Measurements from ENCODE around the gene MRPL4. TPM values are rescaled to one million over a fixed set of nuclear protein-coding genes. Genes with fewer than 3 reads are reported as not detected.

The MRPL4 gene
- total and polyA plus RNA-seq, 2 experiments from 2014 or later: 92.0 to 171 TPM

DNA sequence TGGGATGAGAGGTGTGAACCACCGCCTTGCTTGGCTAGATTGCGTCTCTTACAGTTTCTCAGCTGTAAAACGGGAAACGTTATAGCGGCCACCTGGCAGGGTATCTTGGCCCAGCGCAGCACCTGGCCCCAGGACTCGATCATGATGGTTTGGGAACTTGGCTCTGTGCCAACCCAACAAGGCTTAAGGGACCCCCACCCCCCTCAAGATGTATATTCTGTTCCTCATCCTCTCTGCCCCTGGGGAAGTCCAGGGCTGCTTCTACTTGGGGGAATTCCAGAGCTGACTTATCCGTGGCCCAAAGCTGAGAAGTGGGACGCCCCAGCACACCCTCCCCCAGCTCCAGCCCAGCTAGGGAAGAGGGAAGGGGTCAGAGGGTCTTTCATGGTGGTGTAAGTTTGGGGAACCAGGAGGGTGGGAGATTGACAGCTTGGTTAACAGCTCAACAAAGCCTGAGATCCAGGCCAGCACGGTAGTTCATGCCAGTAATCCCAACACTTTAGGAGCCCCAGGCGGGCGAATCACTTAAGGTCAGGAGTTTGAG lies 19.6 kb downstream of the MRPL4 start (continued):
- TF ChIP-seq, protein P1, sequence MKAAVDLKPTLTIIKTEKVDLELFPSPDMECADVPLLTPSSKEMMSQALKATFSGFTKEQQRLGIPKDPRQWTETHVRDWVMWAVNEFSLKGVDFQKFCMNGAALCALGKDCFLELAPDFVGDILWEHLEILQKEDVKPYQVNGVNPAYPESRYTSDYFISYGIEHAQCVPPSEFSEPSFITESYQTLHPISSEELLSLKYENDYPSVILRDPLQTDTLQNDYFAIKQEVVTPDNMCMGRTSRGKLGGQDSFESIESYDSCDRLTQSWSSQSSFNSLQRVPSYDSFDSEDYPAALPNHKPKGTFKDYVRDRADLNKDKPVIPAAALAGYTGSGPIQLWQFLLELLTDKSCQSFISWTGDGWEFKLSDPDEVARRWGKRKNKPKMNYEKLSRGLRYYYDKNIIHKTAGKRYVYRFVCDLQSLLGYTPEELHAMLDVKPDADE (IDR thresholded peaks at IDR 0.05): no peak
- no peak for TF ChIP-seq ZNF114 (CRISPR knock-in tag; IDR thresholded peaks at IDR 0.05)
- no peak for TF ChIP-seq CREB1 (CRISPR knock-in tag; IDR thresholded peaks at IDR 0.05; ENCODE audit: low read depth)

DNA sequence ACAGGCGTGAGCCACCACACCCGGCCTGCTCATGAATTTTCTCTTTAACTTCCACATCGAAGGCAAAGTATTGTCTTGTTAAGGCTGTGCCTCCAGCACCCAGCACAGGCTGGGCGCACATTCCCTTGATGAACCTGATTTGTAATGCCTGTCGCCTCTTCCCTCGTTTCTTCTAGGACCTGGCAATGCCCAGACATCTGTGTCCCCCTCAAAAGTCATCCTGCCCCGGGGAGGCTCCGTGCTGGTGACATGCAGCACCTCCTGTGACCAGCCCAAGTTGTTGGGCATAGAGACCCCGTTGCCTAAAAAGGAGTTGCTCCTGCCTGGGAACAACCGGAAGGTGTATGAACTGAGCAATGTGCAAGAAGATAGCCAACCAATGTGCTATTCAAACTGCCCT lies 22.6 kb downstream of the MRPL4 start:
- peaks cover 4% of the 10 kb centered on the region; the same call in 1 of the 2 replicates for H3K4me1 ChIP-seq (ENCODE audit: insufficient read depth)
- Mint-ChIP-seq H3K4me3 (no peak overlapping the region), H3K9me3 (no peaks in the 10 kb centered on the region), H3K27me3 (ENCODE audit: insufficient read depth, low read depth, poor library complexity) (peaks cover 30% of the 10 kb centered on the region), H3K27ac (no peak overlapping the region), H3K4me1 (peaks cover 4% of the 10 kb centered on the region; the same call in 2 of the 3 replicates), H3K36me3 (ENCODE audit: low read depth) (peaks cover 4% of the 10 kb centered on the region; the same call in 1 of the 3 replicates)
- no peaks in the 10 kb centered on the region for H3K36me3 ChIP-seq (ENCODE audit: insufficient read depth)
- no peak for DNase-seq (ENCODE audit: low spot score)
- no peak for ATAC-seq
- TF ChIP-seq ZNF114 (CRISPR knock-in tag; IDR thresholded peaks at IDR 0.05) (no peak), STAT1 (IDR thresholded peaks at IDR 0.05; ENCODE audit: unreplicated experiment) (no peak), JUNB (IDR thresholded peaks at IDR 0.05; ENCODE audit: unreplicated experiment) (no peak), POLR2AphosphoS5 (IDR thresholded peaks at IDR 0.05; ENCODE audit: low read depth) (no peak), CREB1 (CRISPR knock-in tag; IDR thresholded peaks at IDR 0.05; ENCODE audit: low read depth) (no peak), ZNF331 (CRISPR knock-in tag; IDR thresholded peaks at IDR 0.05; ENCODE audit: low read depth) (no peak)
- TF ChIP-seq, protein P1 (IDR thresholded peaks at IDR 0.05): no peak
- no peak overlapping the region for H3K4me3 ChIP-seq
- peaks cover 6% of the 10 kb centered on the region; the same call in 1 of the 2 replicates for H4K20me1 ChIP-seq (replicated peaks; ENCODE audit: insufficient read depth)
- no peak overlapping the region for H3K27ac ChIP-seq (ENCODE audit: low read depth)
- no peaks in the 10 kb centered on the region for H3K79me2 ChIP-seq (replicated peaks; ENCODE audit: insufficient read depth)
- no peak overlapping the region for H2AFZ ChIP-seq
- peaks cover 34% of the 10 kb centered on the region for H3K27me3 ChIP-seq (ENCODE audit: insufficient read depth)
- no peaks in the 10 kb centered on the region for H3K9me2 ChIP-seq (ENCODE audit: insufficient read depth)
- H3K4me2 ChIP-seq: no peak overlapping the region
- H3F3A ChIP-seq (replicated peaks; ENCODE audit: low read depth): peaks cover 13% of the 10 kb centered on the region; the same call in 1 of the 2 replicates

DNA sequence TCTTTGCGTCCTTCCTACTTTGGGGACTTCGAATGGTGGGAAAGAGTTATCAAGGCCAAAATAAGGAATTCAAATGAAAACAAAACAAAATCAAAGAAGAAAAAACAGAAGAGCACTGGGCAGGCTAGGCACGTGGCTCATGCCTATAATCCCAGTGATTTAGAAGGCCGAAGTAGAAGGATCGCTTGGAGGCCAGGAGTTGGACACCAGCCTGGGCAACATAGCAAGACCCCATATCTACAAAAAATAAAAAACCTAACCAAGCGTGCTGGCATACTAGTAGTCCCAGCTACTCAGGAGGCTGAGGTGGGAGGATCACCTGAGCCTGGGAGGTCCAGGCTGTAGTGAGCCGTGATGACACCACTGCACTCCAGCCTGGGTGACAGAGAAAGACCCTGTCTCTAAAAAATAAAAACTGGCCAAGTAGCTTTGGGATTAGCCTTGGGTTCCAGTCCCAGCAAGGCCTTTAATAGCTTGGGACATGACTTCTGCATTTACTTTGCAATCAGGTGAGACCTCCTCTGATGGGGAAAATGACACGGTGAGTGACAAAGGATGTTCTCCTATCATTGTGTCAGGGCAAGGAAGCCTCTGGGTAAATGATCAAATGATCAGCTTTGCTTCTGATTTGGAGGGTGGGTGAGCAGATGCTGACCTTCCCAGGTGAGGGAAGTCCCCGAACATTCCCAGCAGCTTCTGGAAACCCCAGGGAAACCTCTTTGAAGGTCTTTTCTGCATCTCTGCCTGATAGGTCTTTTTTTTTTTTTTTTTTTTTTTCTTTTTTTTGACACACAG lies 26.0 kb downstream of the MRPL4 start:
- H3K27me3 Mint-ChIP-seq (ENCODE audit: insufficient read depth, low read depth, poor library complexity): peaks cover 5% of the 10 kb centered on the region
- peaks cover 4% of the 10 kb centered on the region; the same call in 1 of the 3 replicates for H3K36me3 Mint-ChIP-seq (ENCODE audit: low read depth)
- H3K4me3 Mint-ChIP-seq: no peak overlapping the region
- H3K9me3 Mint-ChIP-seq: no peaks in the 10 kb centered on the region
- 0 out of 3 replicates have a peak, but pooled peaks cover under 1% of the 10 kb centered on the region for H3K4me1 Mint-ChIP-seq
- DNase-seq (ENCODE audit: low spot score) (no peak), ATAC-seq (no peak)
- H3K36me3 ChIP-seq (ENCODE audit: insufficient read depth): no peaks in the 10 kb centered on the region
- no peak overlapping the region for H2AFZ ChIP-seq
- H4K20me1 ChIP-seq (replicated peaks; ENCODE audit: insufficient read depth): peaks cover 6% of the 10 kb centered on the region; the same call in 1 of the 2 replicates
- H3K4me1 ChIP-seq (ENCODE audit: insufficient read depth): no peaks in the 10 kb centered on the region
- H3K9me2 ChIP-seq (ENCODE audit: insufficient read depth): no peaks in the 10 kb centered on the region
- H3F3A ChIP-seq (replicated peaks; ENCODE audit: low read depth): no peaks in the 10 kb centered on the region
- H3K27ac Mint-ChIP-seq: no peak overlapping the region
- no peaks in the 10 kb centered on the region for H3K79me2 ChIP-seq (replicated peaks; ENCODE audit: insufficient read depth)
- no peak overlapping the region for H3K27ac ChIP-seq (ENCODE audit: low read depth)
- no peak overlapping the region for H3K4me2 ChIP-seq
- peaks cover under 1% of the 10 kb centered on the region; the same call in 1 of the 2 replicates for H3K27me3 ChIP-seq (ENCODE audit: insufficient read depth)
- no peak overlapping the region for H3K4me3 ChIP-seq
- no peak for TF ChIP-seq ZNF114 (CRISPR knock-in tag; IDR thresholded peaks at IDR 0.05)
- TF ChIP-seq STAT1 (IDR thresholded peaks at IDR 0.05; ENCODE audit: unreplicated experiment): no peak
- no peak for TF ChIP-seq NANOG (IDR thresholded peaks at IDR 0.05; ENCODE audit: borderline replicate concordance)
- TF ChIP-seq EZH2phosphoT487 (IDR thresholded peaks at IDR 0.05; ENCODE audit: unreplicated experiment): no peak
- TF ChIP-seq EZH2 (IDR thresholded peaks at IDR 0.05; ENCODE audit: low read depth, unreplicated experiment): no peak
- TF ChIP-seq, protein P1 (IDR thresholded peaks at IDR 0.05): no peak
- no peak for TF ChIP-seq ZNF331 (CRISPR knock-in tag; IDR thresholded peaks at IDR 0.05; ENCODE audit: low read depth)
- no peak for TF ChIP-seq JUNB (IDR thresholded peaks at IDR 0.05; ENCODE audit: unreplicated experiment)
- no peak for TF ChIP-seq POLR2AphosphoS5 (IDR thresholded peaks at IDR 0.05; ENCODE audit: low read depth)
